Activated T-helper 2 cell treated with anti-CD3 and anti-CD28 coated beads, Interferon-gamma antibody, Interleukin-2, Interleukin-4, amounts not matched to agents 10 μg/mL and 5 μg/mL and 100 μg/mL, durations not matched to agents 14 hours and 24 hours and 36 hours (primary cell): ENCODE results near the gene MKNK1. TPM values are rescaled to one million over a fixed set of nuclear protein-coding genes. Genes with fewer than 3 reads are reported as not detected.
A peak's percentile ranks its signal among the peaks of the same experiment; 100 is the strongest.

Experiments used
- DNase-seq: peaks from one replicate; pipeline ENCODE4 v3.0.0; 2021; ENCODE audit warnings: low spot score
- H3K27ac Mint-ChIP-seq: one replicate; pipeline ENCODE4 v1.8.0; 2021; ENCODE audit warnings: mixed read lengths
- H3K27me3 Mint-ChIP-seq: one replicate; pipeline ENCODE4 v1.8.0; 2021; ENCODE audit warnings: low read depth, mixed read lengths
- H3K36me3 Mint-ChIP-seq: one replicate; pipeline ENCODE4 v1.8.0; 2021; ENCODE audit warnings: low read depth, mixed read lengths
- H3K4me1 Mint-ChIP-seq: one replicate; pipeline ENCODE4 v1.8.0; 2021; ENCODE audit warnings: low read depth, mixed read lengths
- H3K4me3 Mint-ChIP-seq: one replicate; pipeline ENCODE4 v1.8.0; 2021; ENCODE audit warnings: low read depth, mild to moderate bottlenecking, moderate library complexity, mixed read lengths
- H3K9me3 Mint-ChIP-seq: one replicate; pipeline ENCODE4 v1.8.0; 2021; ENCODE audit warnings: mixed read lengths
- intact Hi-C: fragments of 100-400 bp; cut with micrococcal nuclease; formaldehyde crosslinking; loops from one replicate; pipeline ENCODE4 v1.15.1; 2023
- total RNA-seq: library from RNA; stranded (reverse); gene quantifications from 2 replicates; pipeline ENCODE4 v1.2.3, GENCODE V29; 2022

The MKNK1 gene
- total RNA-seq, 1 donor from 2014 or later: 45.2 TPM

GRCh38 chr1:46581681-46582455 is 22.2 kb downstream of the MKNK1 start:
- peak; percentile 32 for DNase-seq
- peaks cover 63% of the 10 kb centered on the region for H3K36me3 Mint-ChIP-seq
- no peaks in the 10 kb centered on the region for H3K9me3 Mint-ChIP-seq
- peak overlapping the region; percentile 94 for H3K27ac Mint-ChIP-seq
- peaks cover 49% of the 10 kb centered on the region for H3K4me1 Mint-ChIP-seq
- intact Hi-C loops: loop anchor here (1.0 to 10.0 kb wide), 5 partner anchors 22 to 237 kb away; partner anchors contain the start of genes ATPAF1, MKNK1, MOB3C and NSUN4
- H3K27me3 Mint-ChIP-seq: no peaks in the 10 kb centered on the region
- peak overlapping the region; percentile 60 for H3K4me3 Mint-ChIP-seq

GRCh38 chr1:46580140-46580903 is 23.7 kb downstream of the MKNK1 start:
- Mint-ChIP-seq H3K27ac (peak overlapping the region; percentile 53), H3K4me3 (peak overlapping the region; percentile 30), H3K36me3 (peaks cover 62% of the 10 kb centered on the region), H3K27me3 (no peaks in the 10 kb centered on the region), H3K4me1 (peaks cover 49% of the 10 kb centered on the region), H3K9me3 (no peaks in the 10 kb centered on the region)
- DNase-seq: no peak
- intact Hi-C loops: loop anchor here (2.0 to 10.0 kb wide), 3 partner anchors 72 to 236 kb away; partner anchors contain the start of genes ATPAF1 and NSUN4

- H3K9me3 Mint-ChIP-seq: no peaks in the 10 kb centered on the region
- H3K4me1 Mint-ChIP-seq: peaks cover 33% of the 10 kb centered on the region
- no peaks in the 10 kb centered on the region for H3K27me3 Mint-ChIP-seq
- peak overlapping the region; percentile 2 for H3K27ac Mint-ChIP-seq
- no peak overlapping the region for H3K4me3 Mint-ChIP-seq
- H3K36me3 Mint-ChIP-seq: peaks cover 50% of the 10 kb centered on the region
- no peak for DNase-seq
- intact Hi-C loops: no loop called here
Measured at GRCh38 chr1:46577671-46578070, 26.4 kb downstream of the MKNK1 start.

GRCh38 chr1:46576596-46576995 is 27.5 kb downstream of the MKNK1 start:
- no peaks in the 10 kb centered on the region for H3K9me3 Mint-ChIP-seq
- DNase-seq: no peak
- H3K27me3 Mint-ChIP-seq: no peaks in the 10 kb centered on the region
- H3K36me3 Mint-ChIP-seq: peaks cover 46% of the 10 kb centered on the region
- H3K4me3 Mint-ChIP-seq: no peak overlapping the region
- no peak overlapping the region for H3K27ac Mint-ChIP-seq
- H3K4me1 Mint-ChIP-seq: peaks cover 23% of the 10 kb centered on the region
- intact Hi-C loops: no loop called here

- H3K4me1 Mint-ChIP-seq: peaks cover 19% of the 10 kb centered on the region
- DNase-seq: no peak
- no peak overlapping the region for H3K4me3 Mint-ChIP-seq
- H3K27me3 Mint-ChIP-seq: no peaks in the 10 kb centered on the region
- H3K36me3 Mint-ChIP-seq: peaks cover 42% of the 10 kb centered on the region
- no peaks in the 10 kb centered on the region for H3K9me3 Mint-ChIP-seq
- intact Hi-C loops: no loop called here
- H3K27ac Mint-ChIP-seq: no peak overlapping the region
Measured at GRCh38 chr1:46575778-46576177, 28.3 kb downstream of the MKNK1 start.

- Mint-ChIP-seq H3K27me3 (no peaks in the 10 kb centered on the region), H3K9me3 (no peaks in the 10 kb centered on the region), H3K27ac (no peak overlapping the region), H3K4me3 (no peak overlapping the region), H3K36me3 (peaks cover 37% of the 10 kb centered on the region), H3K4me1 (peaks cover 15% of the 10 kb centered on the region)
- DNase-seq: no peak
- intact Hi-C loops: no loop called here
Measured at GRCh38 chr1:46575300-46575699, 28.8 kb downstream of the MKNK1 start.

GRCh38 chr1:46571691-46572225 is 32.3 kb downstream of the MKNK1 start:
- Mint-ChIP-seq H3K36me3 (peaks cover 37% of the 10 kb centered on the region), H3K9me3 (no peaks in the 10 kb centered on the region), H3K27me3 (no peaks in the 10 kb centered on the region), H3K4me3 (no peak overlapping the region), H3K4me1 (no peaks in the 10 kb centered on the region), H3K27ac (no peak overlapping the region)
- DNase-seq: no peak
- intact Hi-C loops: no loop called here

GRCh38 chr1:46569884-46570725 is 34.0 kb downstream of the MKNK1 start:
- Mint-ChIP-seq H3K27me3 (no peaks in the 10 kb centered on the region), H3K36me3 (peaks cover 40% of the 10 kb centered on the region), H3K27ac (no peak overlapping the region), H3K4me3 (no peak overlapping the region), H3K9me3 (no peaks in the 10 kb centered on the region), H3K4me1 (no peaks in the 10 kb centered on the region)
- intact Hi-C loops: no loop called here
- no peak for DNase-seq

- Mint-ChIP-seq H3K36me3 (peaks cover 45% of the 10 kb centered on the region), H3K9me3 (no peaks in the 10 kb centered on the region), H3K27ac (no peak overlapping the region), H3K4me1 (no peaks in the 10 kb centered on the region), H3K27me3 (no peaks in the 10 kb centered on the region), H3K4me3 (no peak overlapping the region)
- intact Hi-C loops: no loop called here
- DNase-seq: no peak
Measured at GRCh38 chr1:46569116-46569515, 35.0 kb downstream of the MKNK1 start.

- no peak for DNase-seq
- H3K27me3 Mint-ChIP-seq: no peaks in the 10 kb centered on the region
- peaks cover 46% of the 10 kb centered on the region for H3K36me3 Mint-ChIP-seq
- intact Hi-C loops: no loop called here
- no peak overlapping the region for H3K27ac Mint-ChIP-seq
- H3K4me1 Mint-ChIP-seq: no peaks in the 10 kb centered on the region
- no peak overlapping the region for H3K4me3 Mint-ChIP-seq
- H3K9me3 Mint-ChIP-seq: no peaks in the 10 kb centered on the region
Measured at GRCh38 chr1:46568461-46568891, 35.6 kb downstream of the MKNK1 start.

GRCh38 chr1:46563341-46563740 is 40.7 kb downstream of the MKNK1 start:
- no peak overlapping the region for H3K4me3 Mint-ChIP-seq
- H3K27me3 Mint-ChIP-seq: no peaks in the 10 kb centered on the region
- H3K36me3 Mint-ChIP-seq: peaks cover 51% of the 10 kb centered on the region
- no peaks in the 10 kb centered on the region for H3K4me1 Mint-ChIP-seq
- H3K27ac Mint-ChIP-seq: no peak overlapping the region
- DNase-seq: no peak
- intact Hi-C loops: no loop called here
- no peaks in the 10 kb centered on the region for H3K9me3 Mint-ChIP-seq

GRCh38 chr1:46562498-46562897 is 41.6 kb downstream of the MKNK1 start:
- no peak overlapping the region for H3K27ac Mint-ChIP-seq
- no peak for DNase-seq
- H3K9me3 Mint-ChIP-seq: no peaks in the 10 kb centered on the region
- peaks cover 48% of the 10 kb centered on the region for H3K36me3 Mint-ChIP-seq
- intact Hi-C loops: no loop called here
- no peak overlapping the region for H3K4me3 Mint-ChIP-seq
- no peaks in the 10 kb centered on the region for H3K4me1 Mint-ChIP-seq
- H3K27me3 Mint-ChIP-seq: no peaks in the 10 kb centered on the region
